GM19324 (cell line): ENCODE measurements around the gene ABRACL.

Experiments used
- ATAC-seq: cut with Tn5 transposase; IDR thresholded peaks from one replicate; pipeline ENCODE4 v1.9.1; 2021; ENCODE audit warnings: mild to moderate bottlenecking, moderate library complexity; ENCODE audit not compliant: unreplicated experiment, low FRiP score

ABRACL gene

GRCh38 chr6:139051396-139052060, 23.0 kb downstream of the ABRACL start:
- ATAC-seq, result no peak

GRCh38 chr6:139053382-139053781, 24.8 kb downstream of the ABRACL start:
- no peak for ATAC-seq

GRCh38 chr6:139054001-139054400, 25.5 kb downstream of the ABRACL start:
- ATAC-seq, result no peak

GRCh38 chr6:139055709-139056108, 27.2 kb downstream of the ABRACL start:
- ATAC-seq, result no peak

- no peak for ATAC-seq
These were observed 29.5 kb downstream of the ABRACL start for GRCh38 chr6:139058029-139058428.

- no peak for ATAC-seq
These were observed 31.8 kb downstream of the ABRACL start for GRCh38 chr6:139060332-139060731.

GRCh38 chr6:139062932-139063646, 34.5 kb downstream of the ABRACL start:
- no peak for ATAC-seq

- ATAC-seq, result no peak
These were observed 36.6 kb downstream of the ABRACL start for GRCh38 chr6:139064981-139065665.

- no peak for ATAC-seq
These were observed 37.5 kb downstream of the ABRACL start for GRCh38 chr6:139066080-139066479.

GRCh38 chr6:139068846-139069245, 40.3 kb downstream of the ABRACL start:
- ATAC-seq, result no peak

GRCh38 chr6:139073118-139073517, 44.6 kb downstream of the ABRACL start:
- ATAC-seq, result no peak

GRCh38 chr6:139079018-139079417, 50.5 kb downstream of the ABRACL start:
- no peak for ATAC-seq

- ATAC-seq, result no peak
These were observed 51.8 kb downstream of the ABRACL start for GRCh38 chr6:139080255-139080920.

- no peak for ATAC-seq
These were observed 52.9 kb downstream of the ABRACL start for GRCh38 chr6:139081471-139081870.

- ATAC-seq, result no peak
These were observed 53.8 kb downstream of the ABRACL start for GRCh38 chr6:139082370-139082769.

GRCh38 chr6:139091826-139092225, 63.3 kb downstream of the ABRACL start:
- no peak for ATAC-seq
